ENCODE results near the gene DIAPH2.
"Not testable (repeated sequence)": the region's sequence is repeated elsewhere in the genome, so short reads cannot be mapped to it uniquely, and the experiment has no call there.

The DIAPH2 gene

DNA sequence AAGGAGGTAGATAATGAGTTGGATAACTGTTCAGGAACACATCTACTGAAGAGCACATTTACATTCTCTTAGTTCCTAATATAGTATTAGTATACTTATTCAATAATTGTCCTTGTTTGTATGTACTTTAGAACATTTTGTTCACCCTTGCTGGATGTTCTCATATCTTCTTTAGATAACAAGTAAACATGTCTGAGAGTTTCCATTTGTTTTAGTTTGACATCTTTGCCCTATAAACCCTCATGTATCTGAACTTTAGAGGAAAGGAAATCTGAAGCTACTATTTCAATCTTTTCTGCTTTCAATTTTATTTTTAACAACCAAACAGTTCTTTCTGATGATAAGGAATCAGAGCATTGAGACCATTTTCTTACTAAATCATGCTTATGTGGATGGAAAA lies 717.7 kb downstream of the DIAPH2 start:
- no peak for DNase-seq (ENCODE audit: low spot score)
- TF ChIP-seq, protein P1, sequence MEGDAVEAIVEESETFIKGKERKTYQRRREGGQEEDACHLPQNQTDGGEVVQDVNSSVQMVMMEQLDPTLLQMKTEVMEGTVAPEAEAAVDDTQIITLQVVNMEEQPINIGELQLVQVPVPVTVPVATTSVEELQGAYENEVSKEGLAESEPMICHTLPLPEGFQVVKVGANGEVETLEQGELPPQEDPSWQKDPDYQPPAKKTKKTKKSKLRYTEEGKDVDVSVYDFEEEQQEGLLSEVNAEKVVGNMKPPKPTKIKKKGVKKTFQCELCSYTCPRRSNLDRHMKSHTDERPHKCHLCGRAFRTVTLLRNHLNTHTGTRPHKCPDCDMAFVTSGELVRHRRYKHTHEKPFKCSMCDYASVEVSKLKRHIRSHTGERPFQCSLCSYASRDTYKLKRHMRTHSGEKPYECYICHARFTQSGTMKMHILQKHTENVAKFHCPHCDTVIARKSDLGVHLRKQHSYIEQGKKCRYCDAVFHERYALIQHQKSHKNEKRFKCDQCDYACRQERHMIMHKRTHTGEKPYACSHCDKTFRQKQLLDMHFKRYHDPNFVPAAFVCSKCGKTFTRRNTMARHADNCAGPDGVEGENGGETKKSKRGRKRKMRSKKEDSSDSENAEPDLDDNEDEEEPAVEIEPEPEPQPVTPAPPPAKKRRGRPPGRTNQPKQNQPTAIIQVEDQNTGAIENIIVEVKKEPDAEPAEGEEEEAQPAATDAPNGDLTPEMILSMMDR (IDR thresholded peaks at IDR 0.05; ENCODE audit: extremely low read depth, missing control alignments): no peak

DNA sequence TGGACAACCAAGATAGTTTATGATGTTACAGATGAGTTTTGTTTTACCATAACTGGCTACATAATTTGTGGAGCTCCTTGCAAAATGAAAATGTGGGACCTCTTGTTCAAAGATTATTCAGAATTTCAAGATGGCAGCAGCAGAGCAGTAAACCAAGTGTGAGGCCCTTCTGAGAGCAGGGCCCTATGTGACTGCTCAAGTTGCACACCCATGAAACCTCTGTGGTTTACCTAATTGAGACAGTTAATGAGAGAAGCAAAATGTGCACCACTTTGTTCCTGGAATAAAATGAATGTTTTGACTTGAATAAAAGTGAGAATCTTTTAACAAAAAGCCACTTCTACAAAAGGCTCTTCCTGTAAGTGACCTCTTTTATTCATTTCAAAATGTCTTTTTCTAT lies 718.3 kb downstream of the DIAPH2 start:
- TF ChIP-seq, protein P1 (IDR thresholded peaks at IDR 0.05; ENCODE audit: extremely low read depth, missing control alignments): no peak
- no peak for DNase-seq (ENCODE audit: low spot score)

DNA sequence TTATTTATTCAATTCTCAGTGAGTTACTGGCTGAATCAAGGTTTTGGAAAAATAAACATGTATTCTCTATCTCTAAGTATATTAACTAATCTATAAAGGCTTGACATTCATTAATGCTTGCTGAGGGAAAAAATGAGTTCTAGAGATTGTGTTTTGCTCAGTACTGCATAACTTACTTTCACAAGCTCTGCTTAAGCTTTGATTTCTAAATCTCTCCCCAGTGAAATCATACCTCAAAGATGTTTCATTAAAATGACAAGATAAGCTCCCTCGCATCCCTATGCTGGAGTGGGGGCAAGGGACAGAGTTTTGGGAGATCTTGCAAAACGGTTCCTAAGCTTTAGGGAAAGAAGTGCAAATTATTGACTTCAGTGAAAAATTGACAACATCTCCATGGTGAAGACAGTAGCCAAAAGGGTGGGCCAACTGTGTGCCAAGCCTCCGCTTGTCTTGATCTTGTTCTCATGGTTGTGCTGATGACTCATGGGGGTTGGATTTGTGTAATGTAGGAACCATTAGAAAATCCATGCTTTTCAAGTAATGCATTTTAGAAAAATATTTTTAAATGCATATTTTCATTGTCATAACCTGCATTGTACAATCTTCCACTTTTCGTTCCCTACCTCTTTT lies 720.5 kb downstream of the DIAPH2 start:
- TF ChIP-seq, protein P1 (IDR thresholded peaks at IDR 0.05; ENCODE audit: extremely low read depth, missing control alignments): no peak
- DNase-seq (ENCODE audit: low spot score): no peak

DNA sequence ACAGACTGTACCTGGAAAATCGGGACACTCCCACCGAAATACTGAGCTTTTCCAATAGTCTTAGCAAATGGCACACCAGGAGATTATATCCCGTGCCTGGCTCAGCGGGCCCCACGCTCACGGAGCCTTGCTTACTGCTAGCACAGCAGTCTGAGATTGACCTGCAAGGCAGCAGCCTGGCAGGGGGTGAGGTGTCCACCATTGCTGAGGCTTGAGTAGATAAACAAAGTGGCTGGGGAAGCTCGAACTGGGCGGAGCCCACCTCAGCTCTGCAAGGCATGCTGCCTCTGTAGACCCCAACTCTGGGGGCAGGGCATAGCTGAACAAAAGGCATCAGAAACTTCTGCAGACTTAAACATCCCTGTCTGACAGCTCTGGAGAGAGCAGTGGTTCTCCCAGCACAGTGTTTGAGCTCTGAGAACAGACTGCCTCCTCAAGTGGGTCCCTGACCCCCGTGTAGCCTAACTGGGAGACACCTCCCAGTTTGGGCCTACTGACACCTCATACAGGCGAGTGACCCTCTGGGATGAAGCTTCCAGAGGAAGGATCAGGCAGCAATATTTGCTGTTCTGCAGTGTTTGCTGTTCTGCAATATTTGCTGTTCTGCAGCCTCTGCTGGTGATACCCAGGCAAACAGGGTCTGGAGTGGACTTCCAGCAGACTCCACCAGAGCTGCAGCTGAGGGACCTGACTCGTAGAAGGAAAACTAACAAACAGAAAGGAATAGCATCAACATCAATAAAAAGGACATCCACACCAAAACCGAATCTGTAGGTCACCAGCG lies 725.2 kb downstream of the DIAPH2 start:
- DNase-seq (ENCODE audit: low spot score): not testable (repeated sequence)

DNA sequence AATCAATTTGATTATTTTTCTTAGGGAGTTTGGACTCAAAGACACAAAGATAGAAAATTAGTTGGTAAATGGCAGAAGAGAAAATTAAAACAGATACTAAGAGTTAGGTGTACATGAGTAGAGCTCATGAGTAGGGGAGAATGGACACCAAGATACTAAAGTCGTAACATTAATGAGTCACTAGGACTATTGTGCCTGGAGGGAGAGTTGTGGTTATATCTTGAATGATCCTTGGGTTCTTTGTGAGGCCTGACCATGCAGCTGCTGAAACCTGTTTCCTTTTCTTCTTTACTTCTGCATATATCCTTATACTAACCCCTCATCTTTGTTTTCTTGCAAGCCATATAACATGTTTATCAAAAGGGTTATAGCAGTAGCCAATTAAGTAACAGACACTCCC lies 731.8 kb downstream of the DIAPH2 start:
- DNase-seq (ENCODE audit: low spot score): no peak
- TF ChIP-seq, protein P1 (IDR thresholded peaks at IDR 0.05; ENCODE audit: extremely low read depth, missing control alignments): no peak

DNA sequence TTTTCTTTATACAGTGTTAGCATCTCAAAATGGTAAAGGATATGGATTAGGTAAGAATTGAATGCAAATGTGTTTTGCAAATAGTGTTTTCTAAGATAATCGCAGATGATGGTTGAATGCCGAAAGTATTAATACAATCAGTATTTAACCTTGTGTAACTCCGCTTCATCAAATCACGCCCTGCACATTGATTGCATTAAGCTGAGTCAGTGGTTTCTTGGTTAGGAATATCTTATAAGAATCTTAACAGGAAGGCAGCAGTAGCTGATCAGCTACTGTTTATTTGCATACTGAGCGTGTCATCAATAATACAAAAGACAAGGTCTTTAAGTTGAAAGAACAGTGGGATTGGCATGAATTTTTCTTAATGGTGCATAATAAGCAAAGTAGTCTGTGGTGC lies 744.5 kb downstream of the DIAPH2 start:
- DNase-seq (ENCODE audit: low spot score): no peak
- TF ChIP-seq, protein P1 (IDR thresholded peaks at IDR 0.05; ENCODE audit: extremely low read depth, missing control alignments): no peak

DNA sequence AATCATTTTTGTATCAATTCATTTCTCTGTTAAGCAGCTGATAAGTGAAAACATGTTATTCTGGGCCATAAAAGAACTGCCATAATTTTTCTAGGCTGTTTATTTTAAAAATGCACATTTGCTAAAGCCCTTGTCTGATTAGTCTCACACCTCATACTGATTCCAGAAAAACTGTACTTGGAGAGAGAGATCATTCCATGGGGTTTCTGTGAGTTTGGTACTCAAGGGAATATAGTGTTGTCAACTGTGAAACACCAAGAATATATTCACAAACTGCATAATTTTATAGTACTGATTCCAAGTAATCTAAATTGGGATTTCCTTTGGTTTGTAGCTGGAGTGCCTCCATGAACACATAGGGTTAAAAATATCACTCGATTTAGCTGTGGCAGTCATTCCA lies 746.6 kb downstream of the DIAPH2 start:
- TF ChIP-seq, protein P1 (IDR thresholded peaks at IDR 0.05; ENCODE audit: extremely low read depth, missing control alignments): no peak
- no peak for DNase-seq (ENCODE audit: low spot score)

Data from GM20000 (cell line).